ENCODE measurements around the gene GARS1. TPM values are rescaled to one million over a fixed set of nuclear protein-coding genes. Genes with fewer than 3 reads are reported as not detected.

Gene GARS1
- total RNA-seq, 1 donor from 2014 or later: 111 TPM

- H3K27me3 Mint-ChIP-seq: no peaks in the 10 kb centered on the region
- no peak overlapping the region for H3K4me3 Mint-ChIP-seq
- peaks cover 11% of the 10 kb centered on the region for H3K36me3 Mint-ChIP-seq
- H3K27ac Mint-ChIP-seq: no peak overlapping the region
- H3K9me3 Mint-ChIP-seq: no peaks in the 10 kb centered on the region
- H3K4me1 Mint-ChIP-seq (ENCODE audit: unreplicated experiment): peaks cover 21% of the 10 kb centered on the region
- no peak for DNase-seq (ENCODE audit: extremely low spot score, unreplicated experiment)
- TF ChIP-seq, protein P1, sequence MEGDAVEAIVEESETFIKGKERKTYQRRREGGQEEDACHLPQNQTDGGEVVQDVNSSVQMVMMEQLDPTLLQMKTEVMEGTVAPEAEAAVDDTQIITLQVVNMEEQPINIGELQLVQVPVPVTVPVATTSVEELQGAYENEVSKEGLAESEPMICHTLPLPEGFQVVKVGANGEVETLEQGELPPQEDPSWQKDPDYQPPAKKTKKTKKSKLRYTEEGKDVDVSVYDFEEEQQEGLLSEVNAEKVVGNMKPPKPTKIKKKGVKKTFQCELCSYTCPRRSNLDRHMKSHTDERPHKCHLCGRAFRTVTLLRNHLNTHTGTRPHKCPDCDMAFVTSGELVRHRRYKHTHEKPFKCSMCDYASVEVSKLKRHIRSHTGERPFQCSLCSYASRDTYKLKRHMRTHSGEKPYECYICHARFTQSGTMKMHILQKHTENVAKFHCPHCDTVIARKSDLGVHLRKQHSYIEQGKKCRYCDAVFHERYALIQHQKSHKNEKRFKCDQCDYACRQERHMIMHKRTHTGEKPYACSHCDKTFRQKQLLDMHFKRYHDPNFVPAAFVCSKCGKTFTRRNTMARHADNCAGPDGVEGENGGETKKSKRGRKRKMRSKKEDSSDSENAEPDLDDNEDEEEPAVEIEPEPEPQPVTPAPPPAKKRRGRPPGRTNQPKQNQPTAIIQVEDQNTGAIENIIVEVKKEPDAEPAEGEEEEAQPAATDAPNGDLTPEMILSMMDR (conservative IDR thresholded peaks at IDR 0.05): no peak
Measured at GRCh38 chr7:30559611-30560010, 35.1 kb upstream of the GARS1 start.

DNA sequence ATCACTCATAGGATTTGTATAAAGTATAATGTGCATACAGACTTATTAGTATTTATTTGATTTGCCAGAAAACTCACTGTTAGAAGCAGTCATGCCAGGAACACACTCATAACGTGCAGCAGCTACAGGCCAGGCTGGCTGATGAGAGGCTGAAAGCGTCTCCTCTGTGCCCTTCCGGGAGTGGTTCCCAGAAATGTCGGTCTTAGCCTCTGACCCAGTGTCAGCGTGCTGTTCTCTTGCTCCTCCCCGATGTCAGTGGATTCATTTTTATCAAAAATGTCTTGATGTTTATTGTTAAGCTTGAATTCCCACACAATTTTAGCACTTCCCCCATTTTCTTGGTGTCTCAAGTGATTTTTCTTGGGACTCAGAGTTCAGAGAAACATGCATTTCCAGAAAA lies 33.3 kb upstream of the GARS1 start:
- TF ChIP-seq, protein P1 (conservative IDR thresholded peaks at IDR 0.05): no peak
- Mint-ChIP-seq H3K9me3 (no peaks in the 10 kb centered on the region), H3K36me3 (peaks cover 14% of the 10 kb centered on the region)

GRCh38 chr7:30562498-30562897 lies 32.2 kb upstream of the GARS1 start:
- TF ChIP-seq, protein P1 (conservative IDR thresholded peaks at IDR 0.05): no peak
- DNase-seq (ENCODE audit: extremely low spot score, unreplicated experiment): no peak
- peaks cover 14% of the 10 kb centered on the region for H3K36me3 Mint-ChIP-seq
- no peaks in the 10 kb centered on the region for H3K9me3 Mint-ChIP-seq
- H3K4me1 Mint-ChIP-seq (ENCODE audit: unreplicated experiment): peaks cover 21% of the 10 kb centered on the region
- H3K27ac Mint-ChIP-seq: no peak overlapping the region
- no peaks in the 10 kb centered on the region for H3K27me3 Mint-ChIP-seq
- H3K4me3 Mint-ChIP-seq: no peak overlapping the region

More for the DNA sequence above, 33.3 kb upstream of the GARS1 start:
- no peak for DNase-seq (ENCODE audit: extremely low spot score, unreplicated experiment)
- no peak overlapping the region for H3K4me3 Mint-ChIP-seq
- H3K4me1 Mint-ChIP-seq (ENCODE audit: unreplicated experiment): peaks cover 21% of the 10 kb centered on the region
- H3K27ac Mint-ChIP-seq: no peak overlapping the region
- H3K27me3 Mint-ChIP-seq: no peaks in the 10 kb centered on the region

GRCh38 chr7:30562909-30563308 lies 31.8 kb upstream of the GARS1 start:
- H3K9me3 Mint-ChIP-seq: no peaks in the 10 kb centered on the region
- no peak for DNase-seq (ENCODE audit: extremely low spot score, unreplicated experiment)
- no peak overlapping the region for H3K4me3 Mint-ChIP-seq
- H3K4me1 Mint-ChIP-seq (ENCODE audit: unreplicated experiment): peaks cover 21% of the 10 kb centered on the region
- peaks cover 14% of the 10 kb centered on the region for H3K36me3 Mint-ChIP-seq
- TF ChIP-seq, protein P1 (conservative IDR thresholded peaks at IDR 0.05): no peak
- H3K27ac Mint-ChIP-seq: no peak overlapping the region
- H3K27me3 Mint-ChIP-seq: no peaks in the 10 kb centered on the region

- TF ChIP-seq, protein P1 (conservative IDR thresholded peaks at IDR 0.05): no peak
- no peaks in the 10 kb centered on the region for H3K9me3 Mint-ChIP-seq
- no peak overlapping the region for H3K4me3 Mint-ChIP-seq
- no peaks in the 10 kb centered on the region for H3K27me3 Mint-ChIP-seq
- H3K27ac Mint-ChIP-seq: no peak overlapping the region
- DNase-seq (ENCODE audit: extremely low spot score, unreplicated experiment): no peak
- H3K4me1 Mint-ChIP-seq (ENCODE audit: unreplicated experiment): peaks cover 21% of the 10 kb centered on the region
- H3K36me3 Mint-ChIP-seq: peaks cover 14% of the 10 kb centered on the region
Measured at GRCh38 chr7:30563326-30563942, 31.2 kb upstream of the GARS1 start.
